ENCODE measurements around the gene CLIC6.
A peak's percentile ranks its signal among the peaks of the same experiment; 100 is the strongest.
"Not testable (repeated sequence)": the region's sequence is repeated elsewhere in the genome, so short reads cannot be mapped to it uniquely, and the experiment has no call there.

The CLIC6 gene

GRCh38 chr21:34693192-34693810 is 24.5 kb downstream of the CLIC6 start:
- DNase-seq, result peak; percentile 56

GRCh38 chr21:34695434-34695833 is 26.6 kb downstream of the CLIC6 start:
- no peak for DNase-seq

GRCh38 chr21:34696121-34696520 is 27.3 kb downstream of the CLIC6 start:
- no peak for DNase-seq

GRCh38 chr21:34697826-34698225 is 29.0 kb downstream of the CLIC6 start:
- no peak for DNase-seq

- DNase-seq, result no peak
These were observed 29.6 kb downstream of the CLIC6 start for GRCh38 chr21:34698270-34699015.

GRCh38 chr21:34700605-34701004 is 31.8 kb downstream of the CLIC6 start:
- DNase-seq, result no peak

GRCh38 chr21:34701726-34702125 is 32.9 kb downstream of the CLIC6 start:
- no peak for DNase-seq

- DNase-seq, result no peak
These were observed 33.8 kb downstream of the CLIC6 start for GRCh38 chr21:34702341-34703170.

GRCh38 chr21:34703571-34703970 is 34.8 kb downstream of the CLIC6 start:
- no peak for DNase-seq

- DNase-seq, result no peak
These were observed 35.3 kb downstream of the CLIC6 start for GRCh38 chr21:34704119-34704518.

- no peak for DNase-seq
These were observed 36.2 kb downstream of the CLIC6 start for GRCh38 chr21:34705011-34705410.

- no peak for DNase-seq
These were observed 37.5 kb downstream of the CLIC6 start for GRCh38 chr21:34706337-34706736.

GRCh38 chr21:34707876-34708325 is 39.1 kb downstream of the CLIC6 start:
- no peak for DNase-seq

GRCh38 chr21:34713621-34714020 is 44.8 kb downstream of the CLIC6 start:
- no peak for DNase-seq

GRCh38 chr21:34715518-34715917 is 46.7 kb downstream of the CLIC6 start:
- no peak for DNase-seq

GRCh38 chr21:34715985-34716596 is 47.3 kb downstream of the CLIC6 start:
- DNase-seq, result no peak

- not testable (repeated sequence) for DNase-seq
These were observed 49.7 kb downstream of the CLIC6 start for GRCh38 chr21:34718529-34718928.

GRCh38 chr21:34722684-34723300 is 54.0 kb downstream of the CLIC6 start:
- DNase-seq, result peak; percentile 23

GRCh38 chr21:34724131-34724856 is 55.5 kb downstream of the CLIC6 start:
- no peak for DNase-seq

- no peak for DNase-seq
These were observed 56.0 kb downstream of the CLIC6 start for GRCh38 chr21:34724857-34725195.

GRCh38 chr21:34726627-34727337 is 58.0 kb downstream of the CLIC6 start:
- no peak for DNase-seq
